ENCODE results near the gene CDH20. TPM values are rescaled to one million over a fixed set of nuclear protein-coding genes. Genes with fewer than 3 reads are reported as not detected.

CDH20 gene
- total RNA-seq, 1 experiment from 2014 or later: not detected

GRCh38 chr18:61308795-61309393 lies 24.3 kb upstream of the CDH20 start:
- Histone ChIP-seq H3K4me1 (ENCODE audit: control insufficient read depth in 1 of 2, insufficient read depth in 2 of 2, low read length in 2 of 2) (no peaks in the 10 kb centered on the region), H3K9ac (ENCODE audit: low read length) (no peak overlapping the region), H3K4me3 (replicated peaks in 1 of 2; ENCODE audit: low read depth in 1 of 2, low read length in 2 of 2) (no peak overlapping the region), H2AFZ (ENCODE audit: low read depth, low read length, poor library complexity, severe bottlenecking) (no peak overlapping the region), H4K20me1 (ENCODE audit: insufficient read depth) (no peaks in the 10 kb centered on the region), H3K9me2 (ENCODE audit: insufficient read depth) (no peaks in the 10 kb centered on the region), H3K36me3 (ENCODE audit: control insufficient read depth in 1 of 2, insufficient read depth in 2 of 2, low read length in 2 of 2) (no peaks in the 10 kb centered on the region), H3K9me3 (ENCODE audit: control insufficient read depth in 1 of 2, insufficient read depth in 1 of 2, low read depth in 1 of 2, low read length in 2 of 2) (no peaks in the 10 kb centered on the region), H3K79me2 (ENCODE audit: insufficient read depth, low read length) (no peaks in the 10 kb centered on the region), H3K27me3 (ENCODE audit: insufficient read depth, low read length) (0 out of 2 replicates have a peak, but pooled peaks cover 12% of the 10 kb centered on the region), H3K4me2 (ENCODE audit: low read length) (no peak overlapping the region), H3K27ac (ENCODE audit: low read depth, low read length) (no peak overlapping the region)
- no peak for DNase-seq (ENCODE audit: low read depth, low spot score)
- ChIA-PET POLR2A (no interaction called here), RAD21 (ENCODE audit: low non-redundant PET in 1 of 2, low total read pairs in 2 of 2, uncharacterized antibody in 2 of 2, unreplicated experiment in 2 of 2) (no interaction called here), CTCF (no interaction called here)
- TF ChIP-seq CTCF (IDR thresholded peaks at IDR 0.05 in 2 of 3, conservative IDR thresholded peaks at IDR 0.05 in 1 of 3; ENCODE audit: borderline replicate concordance in 1 of 3, insufficient read depth in 1 of 3, low read depth in 2 of 3, low read length in 2 of 3): no peak
- no peak for TF ChIP-seq TCF7L2 (IDR thresholded peaks at IDR 0.05; ENCODE audit: borderline replicate concordance, extremely low read depth, insufficient read depth, insufficient read length)
- TF ChIP-seq, protein P1, sequence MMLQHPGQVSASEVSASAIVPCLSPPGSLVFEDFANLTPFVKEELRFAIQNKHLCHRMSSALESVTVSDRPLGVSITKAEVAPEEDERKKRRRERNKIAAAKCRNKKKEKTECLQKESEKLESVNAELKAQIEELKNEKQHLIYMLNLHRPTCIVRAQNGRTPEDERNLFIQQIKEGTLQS (IDR thresholded peaks at IDR 0.05): no peak
- TF ChIP-seq JUND (IDR thresholded peaks at IDR 0.05): no peak
- TF ChIP-seq MAX (IDR thresholded peaks at IDR 0.05): no peak
- TF ChIP-seq ZFX (IDR thresholded peaks at IDR 0.05): no peak
- no peak for TF ChIP-seq EZH2phosphoT487 (IDR thresholded peaks at IDR 0.05; ENCODE audit: borderline replicate concordance)
- TF ChIP-seq, protein P2, sequence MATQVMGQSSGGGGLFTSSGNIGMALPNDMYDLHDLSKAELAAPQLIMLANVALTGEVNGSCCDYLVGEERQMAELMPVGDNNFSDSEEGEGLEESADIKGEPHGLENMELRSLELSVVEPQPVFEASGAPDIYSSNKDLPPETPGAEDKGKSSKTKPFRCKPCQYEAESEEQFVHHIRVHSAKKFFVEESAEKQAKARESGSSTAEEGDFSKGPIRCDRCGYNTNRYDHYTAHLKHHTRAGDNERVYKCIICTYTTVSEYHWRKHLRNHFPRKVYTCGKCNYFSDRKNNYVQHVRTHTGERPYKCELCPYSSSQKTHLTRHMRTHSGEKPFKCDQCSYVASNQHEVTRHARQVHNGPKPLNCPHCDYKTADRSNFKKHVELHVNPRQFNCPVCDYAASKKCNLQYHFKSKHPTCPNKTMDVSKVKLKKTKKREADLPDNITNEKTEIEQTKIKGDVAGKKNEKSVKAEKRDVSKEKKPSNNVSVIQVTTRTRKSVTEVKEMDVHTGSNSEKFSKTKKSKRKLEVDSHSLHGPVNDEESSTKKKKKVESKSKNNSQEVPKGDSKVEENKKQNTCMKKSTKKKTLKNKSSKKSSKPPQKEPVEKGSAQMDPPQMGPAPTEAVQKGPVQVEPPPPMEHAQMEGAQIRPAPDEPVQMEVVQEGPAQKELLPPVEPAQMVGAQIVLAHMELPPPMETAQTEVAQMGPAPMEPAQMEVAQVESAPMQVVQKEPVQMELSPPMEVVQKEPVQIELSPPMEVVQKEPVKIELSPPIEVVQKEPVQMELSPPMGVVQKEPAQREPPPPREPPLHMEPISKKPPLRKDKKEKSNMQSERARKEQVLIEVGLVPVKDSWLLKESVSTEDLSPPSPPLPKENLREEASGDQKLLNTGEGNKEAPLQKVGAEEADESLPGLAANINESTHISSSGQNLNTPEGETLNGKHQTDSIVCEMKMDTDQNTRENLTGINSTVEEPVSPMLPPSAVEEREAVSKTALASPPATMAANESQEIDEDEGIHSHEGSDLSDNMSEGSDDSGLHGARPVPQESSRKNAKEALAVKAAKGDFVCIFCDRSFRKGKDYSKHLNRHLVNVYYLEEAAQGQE (IDR thresholded peaks at IDR 0.05; ENCODE audit: low read depth): no peak
- TF ChIP-seq YY1 (IDR thresholded peaks at IDR 0.05; ENCODE audit: extremely low read depth, insufficient replicate concordance, low read depth, low read length): no peak
- TF ChIP-seq CEBPB (IDR thresholded peaks at IDR 0.05; ENCODE audit: low read depth): no peak
- no peak for TF ChIP-seq RAD21 (IDR thresholded peaks at IDR 0.05; ENCODE audit: low read depth)
- no peak for ATAC-seq
- no TSS peak for BruUV-seq (replicated peaks)
- intact Hi-C loops (cut with micrococcal nuclease): no loop called here
